ENCODE data around the gene IFT43. TPM values are rescaled to one million over a fixed set of nuclear protein-coding genes. Genes with fewer than 3 reads are reported as not detected.
A peak's percentile ranks its signal among the peaks of the same experiment; 100 is the strongest.
"Not testable (repeated sequence)": the region's sequence is repeated elsewhere in the genome, so short reads cannot be mapped to it uniquely, and the experiment has no call there.

The IFT43 gene
- total and polyA plus RNA-seq, 2 experiments from 2014 or later = 56.8 to 76.6 TPM

DNA sequence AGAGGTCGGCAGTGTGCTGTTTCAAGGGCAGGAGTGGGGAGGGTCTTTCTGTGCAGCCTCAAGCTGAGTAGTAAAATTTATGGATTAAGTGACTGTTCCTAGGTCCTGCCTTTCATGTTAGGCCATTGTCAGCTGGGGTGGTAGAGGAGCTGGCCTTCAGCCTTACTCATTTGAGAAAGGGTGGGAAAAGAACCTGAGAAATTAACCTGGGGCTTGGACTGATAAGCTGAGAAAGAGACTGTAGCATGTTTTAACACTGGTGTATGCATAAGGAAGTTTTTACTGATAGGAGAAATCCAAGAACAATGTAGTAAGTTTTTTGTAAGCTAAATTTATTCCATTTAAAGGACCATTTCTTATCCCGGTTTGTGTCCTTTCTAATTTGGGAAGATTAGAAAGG lies 20.7 kb downstream of the IFT43 start:
- Histone ChIP-seq H3K4me3 (no peak overlapping the region), H3K36me3 (peaks cover 8% of the 10 kb centered on the region), H3K4me1 (ENCODE audit: low read depth) (no peaks in the 10 kb centered on the region), H3K27ac (no peak overlapping the region), H3K9me3 (ENCODE audit: low read depth) (no peaks in the 10 kb centered on the region), H3K27me3 (no peaks in the 10 kb centered on the region)
- no peak for DNase-seq (ENCODE audit: low read depth in 1 of 2, low spot score in 1 of 2)
- no peak for TF ChIP-seq CTCF (IDR thresholded peaks at IDR 0.05; ENCODE audit: low read depth, low read length)

DNA sequence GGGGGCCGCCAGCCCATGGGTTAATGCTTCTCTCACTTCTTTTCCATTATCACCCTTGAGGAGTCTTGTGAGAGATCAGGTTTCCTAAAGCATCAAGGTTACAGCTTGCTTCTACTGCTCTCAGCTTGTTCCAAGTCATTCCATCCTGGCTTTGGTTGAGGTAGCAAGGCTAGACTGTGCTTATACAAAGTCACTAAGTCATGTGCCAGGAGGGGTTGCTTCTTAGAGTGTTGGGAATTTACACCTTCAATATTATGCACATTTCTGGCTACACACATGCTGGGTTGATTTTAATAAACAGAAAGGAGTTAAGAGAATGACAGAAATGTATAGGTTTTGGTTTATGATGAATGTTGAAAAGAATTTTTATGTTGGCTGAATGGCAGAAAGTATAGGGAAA lies 21.8 kb downstream of the IFT43 start:
- H3K27ac ChIP-seq = no peak overlapping the region
- H3K36me3 ChIP-seq = peaks cover 8% of the 10 kb centered on the region
- no peak for DNase-seq (ENCODE audit: low read depth in 1 of 2, low spot score in 1 of 2)
- H3K9me3 ChIP-seq (ENCODE audit: low read depth) = no peaks in the 10 kb centered on the region
- H3K27me3 ChIP-seq = no peaks in the 10 kb centered on the region
- peaks cover 1% of the 10 kb centered on the region for H3K4me1 ChIP-seq (ENCODE audit: low read depth)
- TF ChIP-seq CTCF (IDR thresholded peaks at IDR 0.05; ENCODE audit: low read depth, low read length) = no peak
- H3K4me3 ChIP-seq = no peak overlapping the region

DNA sequence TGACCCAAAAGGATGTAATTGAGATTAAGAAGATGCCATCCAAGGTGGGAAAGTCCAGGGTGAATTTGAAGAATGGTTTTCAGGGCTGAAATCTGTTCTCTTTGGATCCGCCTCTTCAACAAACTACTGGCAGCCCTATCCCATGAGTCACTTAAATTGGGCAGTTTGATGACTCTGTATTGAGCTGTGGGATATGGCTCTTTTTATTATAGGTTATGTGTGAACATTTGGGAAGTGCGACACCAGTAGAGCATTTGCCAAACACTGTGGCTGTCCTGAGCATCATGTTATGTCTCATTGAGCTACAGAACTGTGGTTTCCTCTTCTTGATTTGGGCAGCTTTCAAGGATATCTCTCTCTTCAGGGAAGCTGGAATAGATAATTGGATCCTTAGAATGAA lies 22.3 kb downstream of the IFT43 start:
- Histone ChIP-seq H3K9me3 (ENCODE audit: low read depth) (no peaks in the 10 kb centered on the region), H3K36me3 (peaks cover 8% of the 10 kb centered on the region), H3K27me3 (no peaks in the 10 kb centered on the region), H3K4me1 (ENCODE audit: low read depth) (peaks cover 6% of the 10 kb centered on the region), H3K4me3 (no peak overlapping the region), H3K27ac (no peak overlapping the region)
- TF ChIP-seq CTCF (IDR thresholded peaks at IDR 0.05; ENCODE audit: low read depth, low read length) = no peak
- no peak for DNase-seq (ENCODE audit: low read depth in 1 of 2, low spot score in 1 of 2)

DNA sequence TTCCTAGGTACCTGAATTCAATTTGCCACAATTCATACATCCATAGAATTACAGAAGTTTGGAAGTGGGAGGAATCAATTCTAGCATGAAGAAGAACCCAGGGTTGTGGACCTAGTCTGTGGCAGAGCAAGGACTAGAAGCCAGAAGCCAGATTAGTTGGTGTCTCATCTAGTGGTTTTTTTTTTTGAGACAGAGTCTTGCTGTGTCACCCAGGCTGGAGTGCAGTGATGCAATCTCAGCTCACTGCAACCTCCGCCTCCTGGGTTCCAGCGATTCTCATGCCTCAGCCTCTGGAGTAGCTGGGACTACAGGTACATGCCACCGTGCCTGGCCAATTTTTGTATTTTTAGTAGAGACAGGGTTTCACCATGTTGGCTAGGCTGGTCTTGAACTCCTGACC lies 24.1 kb downstream of the IFT43 start:
- not testable (repeated sequence) for DNase-seq (ENCODE audit: low read depth in 1 of 2, low spot score in 1 of 2); H3K27me3 ChIP-seq; H3K27ac ChIP-seq; H3K4me3 ChIP-seq; H3K9me3 ChIP-seq (ENCODE audit: low read depth); H3K4me1 ChIP-seq (ENCODE audit: low read depth); H3K36me3 ChIP-seq

DNA sequence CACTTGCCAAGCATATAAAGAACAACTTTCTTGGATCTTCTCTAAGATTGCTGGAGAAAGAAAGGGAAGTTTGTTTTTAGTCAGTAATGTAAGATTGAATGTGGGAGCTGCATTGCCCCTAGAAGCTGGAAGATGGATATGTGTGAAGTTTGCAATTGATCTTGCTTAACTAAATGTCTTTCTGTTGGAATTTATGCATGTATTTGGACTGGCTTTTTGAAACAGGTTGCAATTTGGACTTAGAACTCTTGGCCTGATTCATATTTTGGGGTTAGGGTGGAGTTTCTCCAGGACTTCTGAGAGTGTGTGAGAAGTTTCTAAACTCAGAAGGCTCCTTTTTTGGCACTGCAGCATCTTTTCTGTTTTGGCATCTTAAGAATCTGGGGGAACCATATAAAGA lies 26.4 kb downstream of the IFT43 start:
- no peak for DNase-seq (ENCODE audit: low read depth in 1 of 2, low spot score in 1 of 2)
- Histone ChIP-seq H3K27me3 (no peaks in the 10 kb centered on the region), H3K36me3 (peaks cover 8% of the 10 kb centered on the region), H3K9me3 (ENCODE audit: low read depth) (no peaks in the 10 kb centered on the region), H3K4me1 (ENCODE audit: low read depth) (peaks cover 10% of the 10 kb centered on the region), H3K27ac (no peak overlapping the region), H3K4me3 (no peak overlapping the region)
- TF ChIP-seq CTCF (IDR thresholded peaks at IDR 0.05; ENCODE audit: low read depth, low read length) = no peak

GRCh38 chr14:76012354-76012753 lies 26.8 kb downstream of the IFT43 start:
- Histone ChIP-seq H3K9me3 (ENCODE audit: low read depth) (no peaks in the 10 kb centered on the region), H3K27me3 (no peaks in the 10 kb centered on the region), H3K36me3 (peaks cover 8% of the 10 kb centered on the region), H3K4me3 (no peak overlapping the region), H3K27ac (peak overlapping the region; percentile 49), H3K4me1 (ENCODE audit: low read depth) (peaks cover 10% of the 10 kb centered on the region)
- peak; percentile 22 to 34 for DNase-seq (ENCODE audit: low read depth in 1 of 2, low spot score in 1 of 2)
- TF ChIP-seq CTCF (IDR thresholded peaks at IDR 0.05; ENCODE audit: low read depth, low read length) = no peak

Measured in cardiac muscle cell (in vitro differentiated cells and primary cell).